GM12864 (cell line): Measurements from ENCODE around the gene MCTP2.

Source experiments
- DNase-seq: peaks from one replicate; pipeline ENCODE4 v3.0.0-alpha.2; 2011; ENCODE audit warnings: low read depth
- H3K4me3 ChIP-seq: 2 replicates; pipeline ENCODE4 v1.5.1; 2011; ENCODE audit warnings: mild to moderate bottlenecking, low read depth, low read length, control low read depth
- TF ChIP-seq, protein P1 (sequence below): IDR thresholded peaks from 2 replicates; pipeline ENCODE4 v1.5.1; 2011; ENCODE audit warnings: low read depth, mild to moderate bottlenecking, moderate library complexity, low read length, control low read depth, inconsistent platforms; ENCODE audit errors: missing control alignments

The MCTP2 gene

DNA sequence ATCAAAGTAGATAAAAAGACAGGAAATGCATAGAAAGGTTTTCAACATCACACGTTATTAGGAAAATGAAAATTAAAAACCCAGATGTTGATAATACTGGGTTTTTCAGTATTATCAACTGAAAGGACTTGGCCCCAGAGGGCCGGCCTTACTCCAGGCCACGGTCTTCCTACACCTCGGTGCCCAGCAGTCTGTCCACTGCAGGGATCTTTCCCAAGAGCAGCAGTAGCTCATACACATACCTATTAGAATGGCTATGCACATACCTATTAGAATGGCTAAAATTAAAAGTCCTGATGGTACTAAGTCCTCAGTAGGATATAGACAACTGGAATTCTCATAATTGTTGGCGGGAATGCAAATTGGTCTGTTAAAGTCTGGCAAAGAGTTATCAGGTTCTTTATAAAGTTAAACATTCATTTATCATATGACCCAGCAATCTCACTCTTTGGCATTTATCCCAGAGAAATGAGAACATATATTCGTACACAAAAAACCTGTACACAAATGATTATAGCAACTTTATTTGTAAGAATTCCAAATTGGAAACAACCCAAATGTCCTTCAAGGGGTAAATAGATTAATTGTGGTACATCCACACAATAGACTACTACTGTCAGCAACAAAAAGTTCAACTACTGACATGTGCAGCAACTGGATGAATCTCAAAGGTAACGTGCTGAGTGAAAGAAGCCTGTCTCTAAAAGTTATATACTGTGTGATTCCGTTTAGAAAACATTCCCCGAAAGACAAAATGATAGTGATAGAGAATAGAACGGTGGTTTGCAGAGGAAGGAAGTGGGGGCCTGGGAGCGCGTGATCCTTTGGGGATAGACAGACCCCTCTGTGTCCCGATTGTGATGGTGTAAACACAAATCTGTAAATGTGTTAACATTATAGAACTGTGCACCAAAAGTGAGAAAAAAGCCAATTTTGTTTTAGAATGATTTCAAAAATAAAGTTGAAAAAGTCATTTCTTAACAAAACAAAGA, 62.3 kb downstream of the MCTP2 start:
- no peak overlapping the region for H3K4me3 ChIP-seq
- TF ChIP-seq, protein P1, sequence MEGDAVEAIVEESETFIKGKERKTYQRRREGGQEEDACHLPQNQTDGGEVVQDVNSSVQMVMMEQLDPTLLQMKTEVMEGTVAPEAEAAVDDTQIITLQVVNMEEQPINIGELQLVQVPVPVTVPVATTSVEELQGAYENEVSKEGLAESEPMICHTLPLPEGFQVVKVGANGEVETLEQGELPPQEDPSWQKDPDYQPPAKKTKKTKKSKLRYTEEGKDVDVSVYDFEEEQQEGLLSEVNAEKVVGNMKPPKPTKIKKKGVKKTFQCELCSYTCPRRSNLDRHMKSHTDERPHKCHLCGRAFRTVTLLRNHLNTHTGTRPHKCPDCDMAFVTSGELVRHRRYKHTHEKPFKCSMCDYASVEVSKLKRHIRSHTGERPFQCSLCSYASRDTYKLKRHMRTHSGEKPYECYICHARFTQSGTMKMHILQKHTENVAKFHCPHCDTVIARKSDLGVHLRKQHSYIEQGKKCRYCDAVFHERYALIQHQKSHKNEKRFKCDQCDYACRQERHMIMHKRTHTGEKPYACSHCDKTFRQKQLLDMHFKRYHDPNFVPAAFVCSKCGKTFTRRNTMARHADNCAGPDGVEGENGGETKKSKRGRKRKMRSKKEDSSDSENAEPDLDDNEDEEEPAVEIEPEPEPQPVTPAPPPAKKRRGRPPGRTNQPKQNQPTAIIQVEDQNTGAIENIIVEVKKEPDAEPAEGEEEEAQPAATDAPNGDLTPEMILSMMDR, result no peak
- no peak for DNase-seq

DNA sequence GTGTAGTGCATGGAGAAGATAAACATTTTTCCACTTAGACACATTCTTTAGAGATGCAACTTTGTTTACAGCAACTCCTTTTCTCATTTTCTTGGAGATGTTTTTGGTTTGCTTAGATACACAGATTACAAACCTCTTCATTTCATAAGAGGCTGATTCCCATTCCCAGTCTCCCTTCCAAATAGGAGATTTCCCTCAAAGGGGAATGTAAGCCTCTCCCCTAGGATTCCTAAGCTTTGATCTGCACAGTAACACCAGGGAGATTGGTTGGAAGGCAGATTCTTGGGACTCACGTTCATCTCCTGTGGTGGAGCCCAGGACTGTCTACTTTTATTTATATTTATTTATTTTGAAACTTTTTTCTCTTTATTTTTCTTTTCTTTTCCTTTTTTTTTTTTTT, 63.2 kb downstream of the MCTP2 start:
- DNase-seq, result no peak
- H3K4me3 ChIP-seq, result no peak overlapping the region
- TF ChIP-seq, protein P1, result no peak

DNA sequence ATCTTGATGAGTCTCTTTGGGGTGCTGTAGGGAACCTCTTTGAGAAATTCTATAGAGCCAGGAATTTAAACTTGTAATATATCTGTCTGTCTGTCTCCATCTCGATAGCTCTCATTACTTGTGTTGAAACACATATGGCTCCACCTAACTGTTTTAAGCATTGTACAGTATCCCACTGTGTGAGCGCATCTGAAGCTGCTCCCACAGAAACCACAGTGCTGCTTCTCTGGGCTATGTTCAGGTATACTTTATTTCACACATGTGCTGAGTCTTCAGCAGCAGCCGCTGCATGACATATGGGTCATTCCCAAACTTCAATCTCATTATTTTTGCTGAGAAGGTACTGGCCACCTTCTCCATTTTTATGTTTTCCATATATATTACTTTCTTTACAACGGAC, 63.9 kb downstream of the MCTP2 start:
- DNase-seq, result no peak
- no peak overlapping the region for H3K4me3 ChIP-seq
- TF ChIP-seq, protein P1, result no peak

DNA sequence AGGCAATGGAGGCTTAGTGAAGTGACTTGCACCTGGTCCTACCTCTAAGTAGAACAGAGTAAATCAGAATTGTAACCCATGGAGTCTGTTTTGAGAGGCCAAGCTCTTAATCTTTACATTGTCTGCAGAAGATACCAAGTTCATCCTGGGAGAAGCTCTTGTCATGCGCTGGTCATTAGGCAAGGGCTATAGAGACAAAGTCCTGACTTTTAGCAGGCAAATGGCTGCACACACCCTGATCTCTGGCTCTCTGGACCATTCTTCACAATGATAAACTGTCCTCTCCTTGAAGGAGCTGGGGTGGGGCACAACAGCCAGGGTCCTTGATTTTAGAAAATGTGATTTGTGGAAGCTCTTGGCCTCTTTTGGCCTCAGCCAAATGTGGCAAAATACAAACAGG, 65.4 kb downstream of the MCTP2 start:
- no peak for DNase-seq
- no peak overlapping the region for H3K4me3 ChIP-seq
- TF ChIP-seq, protein P1, result no peak

DNA sequence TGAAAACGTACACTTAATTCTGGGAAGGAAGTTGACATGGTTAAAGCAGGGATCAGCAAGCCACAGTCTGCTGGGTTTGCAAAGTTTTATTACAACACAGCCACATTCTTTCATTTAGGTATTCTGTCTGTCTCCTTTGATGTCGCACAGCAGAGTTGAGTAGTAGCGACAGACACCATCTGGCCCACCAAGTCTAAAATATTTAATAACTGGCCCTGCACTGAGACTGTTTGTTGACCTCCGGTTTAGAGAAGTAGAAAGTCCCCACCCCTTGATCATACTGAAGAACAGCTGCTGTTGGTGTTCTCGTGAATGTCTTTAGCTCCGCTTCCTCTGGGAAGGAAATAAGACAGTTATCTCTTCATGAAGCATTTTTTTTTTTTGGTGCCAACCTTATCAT, 66.2 kb downstream of the MCTP2 start:
- TF ChIP-seq, protein P1, result no peak
- H3K4me3 ChIP-seq, result no peak overlapping the region
- no peak for DNase-seq

DNA sequence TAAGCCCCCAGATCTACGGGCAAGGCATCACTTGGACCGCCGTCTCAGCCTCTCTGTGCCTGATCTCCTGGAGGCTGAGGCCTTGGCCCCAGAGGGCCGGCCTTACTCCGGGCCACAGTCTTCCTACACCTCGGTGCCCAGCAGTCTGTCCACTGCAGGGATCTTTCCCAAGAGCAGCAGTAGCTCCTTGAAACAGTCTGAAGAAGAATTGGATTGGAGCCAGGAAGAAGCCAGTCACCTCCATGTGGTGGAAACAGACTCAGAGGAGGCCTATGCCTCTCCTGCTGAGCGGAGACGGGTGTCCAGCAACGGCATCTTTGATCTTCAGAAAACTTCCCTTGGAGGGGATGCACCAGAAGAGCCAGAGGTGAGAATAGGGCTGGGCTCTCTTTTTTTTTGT, 67.0 kb downstream of the MCTP2 start:
- no peak for DNase-seq
- TF ChIP-seq, protein P1, result no peak
- H3K4me3 ChIP-seq, result no peak overlapping the region

DNA sequence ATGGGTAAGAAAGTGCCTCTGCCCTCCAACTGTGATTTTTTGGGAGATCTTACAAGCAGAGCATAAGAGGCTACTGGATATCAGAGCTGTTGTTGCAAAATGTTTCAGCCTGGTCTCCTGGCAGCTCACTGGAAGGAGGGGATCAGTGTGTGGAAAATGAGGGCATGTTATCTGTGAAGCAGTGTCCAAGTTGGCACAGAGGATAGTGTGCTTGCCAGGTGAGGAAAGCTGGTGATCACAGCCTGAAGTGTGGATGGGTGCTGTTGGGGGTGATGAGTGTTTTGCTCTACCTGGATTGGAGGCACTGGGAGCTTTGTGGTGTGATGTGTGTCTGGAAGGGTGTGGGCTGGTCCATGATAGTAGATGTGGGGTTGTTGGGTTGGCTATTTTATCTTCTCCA, 69.3 kb downstream of the MCTP2 start:
- no peak overlapping the region for H3K4me3 ChIP-seq
- DNase-seq, result no peak
- TF ChIP-seq, protein P1, result no peak
